IMR-90 (cell line): ENCODE data around the gene MYH10. TPM values are rescaled to one million over a fixed set of nuclear protein-coding genes. Genes with fewer than 3 reads are reported as not detected.

ENCODE experiments used
- ATAC-seq: fragments of 200-7000 bp; cut with Tn5 transposase; 2 replicates; pipeline ENCODE4 v1.9.1; 2020; ENCODE audit warnings: low read depth, mild to moderate bottlenecking, moderate library complexity
- BruUV-seq: library from RNA; stranded (reverse); fragments of 400-500 nt; replicated peaks from 2 replicates; lab custom pipeline; 2021; lab: Mats Ljungman, UMichigan
- CTCF ChIA-PET: fragments of 300-600 bp; formaldehyde crosslinking; extraction: SDS; loops from one replicate; lab custom pipeline; 2021; ENCODE audit warnings: antibody characterized with exemption; lab: Yijun Ruan, JAX
- POLR2A ChIA-PET: fragments of 300-600 bp; sonication (Branson Sonifier 250); formaldehyde crosslinking; loops from one replicate; lab custom pipeline; 2022; ENCODE audit warnings: antibody characterized with exemption; ENCODE audit not compliant: unreplicated experiment; lab: Charles Lee
- DNase-seq: peaks from one replicate; pipeline ENCODE4 v3.0.0; 2013
- H2AFZ ChIP-seq: replicated peaks from 2 replicates; pipeline ENCODE3; 2013; ENCODE audit warnings: low read length, mild to moderate bottlenecking; ENCODE audit not compliant: poor library complexity
- H2AK5ac ChIP-seq: 2 replicates; pipeline ENCODE4 v1.6.1; 2013; ENCODE audit warnings: low read depth, low read length, inconsistent platforms
- H2AK9ac ChIP-seq: replicated peaks from 2 replicates; pipeline ENCODE3; 2013; ENCODE audit warnings: mild to moderate bottlenecking, low read depth, low read length, moderate library complexity; ENCODE audit not compliant: poor library complexity
- H2BK120ac ChIP-seq: 2 replicates; pipeline ENCODE4 v1.6.1; 2013; ENCODE audit warnings: low read depth, low read length, inconsistent platforms
- H2BK15ac ChIP-seq: 3 replicates; pipeline ENCODE4 v1.6.1; 2013; ENCODE audit warnings: low read depth, low read length, inconsistent platforms
- H2BK20ac ChIP-seq: 2 replicates; pipeline ENCODE4 v1.6.1; 2013; ENCODE audit warnings: low read depth, mild to moderate bottlenecking, inconsistent platforms, low read length, moderate library complexity
- H2BK5ac ChIP-seq: 2 replicates; pipeline ENCODE4 v1.6.1; 2013; ENCODE audit warnings: mild to moderate bottlenecking, low read depth, low read length, inconsistent platforms; ENCODE audit not compliant: poor library complexity, severe bottlenecking
- H3K14ac ChIP-seq: replicated peaks from 2 replicates; pipeline ENCODE4 v1.6.1; 2013; ENCODE audit warnings: low read depth, low read length, inconsistent platforms
- H3K18ac ChIP-seq: 2 replicates; pipeline ENCODE4 v1.6.1; 2013; ENCODE audit warnings: low read depth, low read length, control low read depth
- H3K23ac ChIP-seq: 2 replicates; pipeline ENCODE4 v1.6.1; 2013; ENCODE audit warnings: low read depth, low read length, inconsistent platforms
- H3K27ac ChIP-seq: 2 replicates; pipeline ENCODE4 v1.5.1; 2013; ENCODE audit warnings: mild to moderate bottlenecking, control low read depth, low read length; ENCODE audit not compliant: insufficient read depth
- H3K27me3 ChIP-seq: 2 replicates; pipeline ENCODE4 v1.6.1; 2013; ENCODE audit warnings: low read length; ENCODE audit not compliant: control insufficient read depth, insufficient read depth
- H3K36me3 ChIP-seq: 2 replicates; pipeline ENCODE4 v1.6.1; 2013; ENCODE audit warnings: low read length, mixed read lengths; ENCODE audit not compliant: control insufficient read depth, insufficient read depth
- H3K4ac ChIP-seq: 2 replicates; pipeline ENCODE4 v1.6.1; 2013; ENCODE audit warnings: low read depth, low read length, inconsistent platforms
- H3K4me1 ChIP-seq: 2 replicates; pipeline ENCODE4 v1.6.1; 2013; ENCODE audit warnings: low read length, mixed read lengths; ENCODE audit not compliant: control insufficient read depth, insufficient read depth
- H3K4me2 ChIP-seq: 2 replicates; pipeline ENCODE4 v1.6.1; 2013; ENCODE audit warnings: low read depth, mild to moderate bottlenecking, control low read depth, low read length, moderate library complexity
- H3K4me3 ChIP-seq: 2 replicates; pipeline ENCODE4 v1.5.1; 2013; ENCODE audit warnings: low read depth, mild to moderate bottlenecking, control low read depth, low read length, moderate library complexity; ENCODE audit not compliant: insufficient read depth
- H3K56ac ChIP-seq: 2 replicates; pipeline ENCODE4 v1.6.1; 2013; ENCODE audit warnings: low read length, inconsistent platforms; ENCODE audit not compliant: insufficient read depth; ENCODE audit errors: extremely low read depth
- H3K79me1 ChIP-seq, 2 experiments: 2 replicates each; pipeline ENCODE4 v1.6.1; 2013; ENCODE audit warnings: low read length in 2 of 2, inconsistent platforms in 1 of 2, low read depth in 1 of 2
- H3K9ac ChIP-seq: 2 replicates; pipeline ENCODE4 v1.6.1; 2013; ENCODE audit warnings: low read depth, low read length, control low read depth
- H3K9me1 ChIP-seq: 2 replicates; pipeline ENCODE4 v1.6.1; 2013; ENCODE audit warnings: low read length, inconsistent platforms; ENCODE audit not compliant: insufficient read depth
- H3K9me3 ChIP-seq: 2 replicates; pipeline ENCODE4 v1.6.1; 2013; ENCODE audit warnings: low read length; ENCODE audit not compliant: control insufficient read depth, insufficient read depth
- H4K20me1 ChIP-seq: 2 replicates; pipeline ENCODE4 v1.6.1; 2013; ENCODE audit warnings: low read length, inconsistent platforms; ENCODE audit not compliant: insufficient read depth
- H4K5ac ChIP-seq: 2 replicates; pipeline ENCODE4 v1.6.1; 2013; ENCODE audit warnings: mild to moderate bottlenecking, low read depth, low read length, control low read depth
- H4K8ac ChIP-seq, 2 experiments: 2 replicates each; pipeline ENCODE4 v1.6.1; 2013; ENCODE audit warnings: low read depth in 2 of 2, low read length in 2 of 2, control low read depth in 1 of 2, inconsistent platforms in 1 of 2
- H4K91ac ChIP-seq: 2 replicates; pipeline ENCODE4 v1.6.1; 2013; ENCODE audit warnings: low read depth, low read length, inconsistent platforms; ENCODE audit not compliant: insufficient read depth
- BHLHE40 ChIP-seq: fragments of 150-350 bp; IDR thresholded peaks from 2 replicates; pipeline ENCODE4 v1.6.1; 2016; ENCODE audit warnings: mild to moderate bottlenecking, low read depth, low read length
- CEBPB ChIP-seq: IDR thresholded peaks from 2 replicates; pipeline ENCODE4 v1.6.1; 2012; ENCODE audit warnings: low read depth, low read length, improper control_type of control experiment
- CHD1 ChIP-seq: IDR thresholded peaks from 2 replicates; pipeline ENCODE4 v1.6.1; 2012; ENCODE audit warnings: low read depth, low read length, improper control_type of control experiment
- FOS ChIP-seq: fragments of 150-350 bp; IDR thresholded peaks from 2 replicates; pipeline ENCODE4 v1.6.1; 2016; ENCODE audit warnings: low read depth, low read length
- MAFK ChIP-seq: IDR thresholded peaks from 2 replicates; pipeline ENCODE4 v1.6.1; 2012; ENCODE audit warnings: low read depth, low read length, improper control_type of control experiment
- MAZ ChIP-seq: IDR thresholded peaks from 2 replicates; pipeline ENCODE4 v1.6.1; 2012; ENCODE audit warnings: low read depth, mild to moderate bottlenecking, low read length, improper control_type of control experiment, moderate library complexity, borderline replicate concordance
- MXI1 ChIP-seq: IDR thresholded peaks from 2 replicates; pipeline ENCODE4 v1.6.1; 2012; ENCODE audit warnings: low read depth, mild to moderate bottlenecking, low read length, moderate library complexity, borderline replicate concordance
- NFE2L2 ChIP-seq: fragments of 150-350 bp; IDR thresholded peaks from 2 replicates; pipeline ENCODE4 v1.6.1; 2016; ENCODE audit warnings: low read depth, mild to moderate bottlenecking, low read length
- POLR2A ChIP-seq: IDR thresholded peaks from 2 replicates; pipeline ENCODE4 v1.6.1; 2012; ENCODE audit warnings: mild to moderate bottlenecking, low read depth, low read length
- RAD21 ChIP-seq: IDR thresholded peaks from 2 replicates; pipeline ENCODE4 v1.6.1; 2012; ENCODE audit warnings: low read length, improper control_type of control experiment
- RCOR1 ChIP-seq: IDR thresholded peaks from 2 replicates; pipeline ENCODE4 v1.6.1; 2012; ENCODE audit warnings: mild to moderate bottlenecking, low read length, improper control_type of control experiment; ENCODE audit not compliant: insufficient replicate concordance
- RFX5 ChIP-seq: IDR thresholded peaks from 2 replicates; pipeline ENCODE4 v1.8.0; 2012; ENCODE audit warnings: low read depth, mild to moderate bottlenecking, low read length, moderate library complexity
- SMC3 ChIP-seq: fragments of 150-350 bp; IDR thresholded peaks from 2 replicates; pipeline ENCODE4 v1.6.1; 2016; ENCODE audit warnings: low read depth, mild to moderate bottlenecking, antibody characterized with exemption, low read length, moderate library complexity
- WGBS, 2 experiments: methylation state at CpG; one replicate each; pipeline versions ENCODE4 v1.1.5 to v1.1.7; 2013; ENCODE audit warnings: missing lambda C conversion rate in 2 of 2; ENCODE audit not compliant: insufficient read length in 1 of 2; ENCODE audit errors: extremely low coverage in 2 of 2; 5-methylcytosine and 5-hydroxymethylcytosine counted together
- dilution Hi-C: fragments of 300-500 bp; cut with HindIII; formaldehyde crosslinking; loops from one replicate; pipeline ENCODE4 v1.14.3; 2018; ENCODE audit warnings: low sequenced_read_pairs; ENCODE audit not compliant: unreplicated experiment
- in situ Hi-C: fragments of 300-500 bp; cut with MboI; formaldehyde crosslinking; loops from 3 replicates; pipeline ENCODE4 v1.14.3; 2019; ENCODE audit warnings: low sequenced_read_pairs, inconsistent platforms, mixed read lengths
- intact Hi-C: fragments of 100-400 bp; cut with micrococcal nuclease; formaldehyde crosslinking; loops from 2 replicates; pipeline ENCODE4 v1.10.0; 2022
- polyA plus RNA-seq, 3 experiments: library from polyadenylated mRNA; depleted of rRNA; stranded (reverse); fragments of >200 nt; gene quantifications; 2 replicates each; pipeline ENCODE4 v1.2.3, GENCODE V29; 2012; ENCODE audit warnings: low replicate concordance in 1 of 3
- total RNA-seq: library from RNA; depleted of rRNA; stranded (reverse); fragments of >200 nt; gene quantifications from 2 replicates; pipeline ENCODE4 v1.2.3, GENCODE V29; 2012
- TF ChIP-seq, protein P1 (sequence below): fragments of 150-350 bp; IDR thresholded peaks from 2 replicates; pipeline ENCODE4 v1.6.1; 2016; ENCODE audit warnings: low read depth, mild to moderate bottlenecking, low read length, moderate library complexity, borderline replicate concordance
- TF ChIP-seq, protein P2 (sequence below): conservative IDR thresholded peaks from 2 replicates; pipeline ENCODE4 v1.5.1; 2012; ENCODE audit warnings: mild to moderate bottlenecking, low read depth, low read length, improper control_type of control experiment
- TF ChIP-seq, protein P3 (sequence below): fragments of 150-350 bp; IDR thresholded peaks from 2 replicates; pipeline ENCODE4 v1.6.1; 2017; ENCODE audit warnings: mild to moderate bottlenecking, antibody characterized with exemption, low read length, low read depth

Gene MYH10
- total and polyA plus RNA-seq, 2 of the 4 experiments (the other 2 are of a cell fraction) = 71.2 to 95.2 TPM

DNA sequence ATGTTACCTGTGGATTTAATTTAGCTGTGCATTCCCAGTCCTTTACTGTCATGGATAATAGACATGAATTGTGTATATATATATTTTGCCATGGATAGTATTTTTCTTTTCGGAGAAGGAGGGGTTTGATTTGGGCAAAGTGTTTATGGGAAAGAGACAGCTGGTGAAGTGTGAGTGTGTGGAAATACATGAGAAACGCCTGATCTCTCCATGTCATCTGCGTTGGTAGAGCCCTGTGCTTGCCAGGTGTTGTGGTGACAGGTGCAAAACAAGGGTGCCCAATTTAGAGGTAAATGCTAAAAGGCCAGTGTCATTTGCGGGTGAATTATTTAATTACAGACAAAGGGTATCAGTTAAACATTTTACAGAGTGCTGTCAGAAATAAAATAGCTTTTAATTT lies 171.4 kb downstream of the MYH10 start:
- Histone ChIP-seq H3K9me3 (no peaks in the 10 kb centered on the region), H4K8ac (no peak overlapping the region), H3K9ac (no peak overlapping the region), H2AFZ (no peak overlapping the region), H3K27me3 (no peaks in the 10 kb centered on the region), H2AK5ac (no peak overlapping the region), H2BK120ac (no peak overlapping the region), H2BK20ac (no peak overlapping the region), H3K79me1 (peaks cover 39 to 58% of the 10 kb centered on the region in 2 experiments), H3K23ac (no peak overlapping the region), H2AK9ac (no peak overlapping the region), H3K18ac (no peak overlapping the region), H3K4me1 (no peaks in the 10 kb centered on the region), H3K27ac (no peak overlapping the region), H4K5ac (no peak overlapping the region), H2BK5ac (no peak overlapping the region), H3K56ac (no peak overlapping the region), H4K20me1 (peaks cover 44% of the 10 kb centered on the region), H3K36me3 (peaks cover 59% of the 10 kb centered on the region), H2BK15ac (no peak overlapping the region), H3K14ac (no peak overlapping the region), H4K91ac (no peak overlapping the region), H3K4me3 (no peak overlapping the region), H3K9me1 (no peaks in the 10 kb centered on the region; the same call in 1 of the 2 replicates), H3K4ac (no peak overlapping the region), H3K4me2 (no peak overlapping the region)
- intact Hi-C loops = no loop called here
- no TSS peak for BruUV-seq
- dilution Hi-C loops = no loop called here
- 71% methylated on average over 2 of the region's 4 CpGs; no CpG with 5 or more reads in 1 of the 2 experiments for WGBS, 2 experiments
- ATAC-seq = no peak
- TF ChIP-seq CHD1 = no peak
- no peak for TF ChIP-seq NFE2L2
- no peak for TF ChIP-seq MXI1
- TF ChIP-seq, protein P1, sequence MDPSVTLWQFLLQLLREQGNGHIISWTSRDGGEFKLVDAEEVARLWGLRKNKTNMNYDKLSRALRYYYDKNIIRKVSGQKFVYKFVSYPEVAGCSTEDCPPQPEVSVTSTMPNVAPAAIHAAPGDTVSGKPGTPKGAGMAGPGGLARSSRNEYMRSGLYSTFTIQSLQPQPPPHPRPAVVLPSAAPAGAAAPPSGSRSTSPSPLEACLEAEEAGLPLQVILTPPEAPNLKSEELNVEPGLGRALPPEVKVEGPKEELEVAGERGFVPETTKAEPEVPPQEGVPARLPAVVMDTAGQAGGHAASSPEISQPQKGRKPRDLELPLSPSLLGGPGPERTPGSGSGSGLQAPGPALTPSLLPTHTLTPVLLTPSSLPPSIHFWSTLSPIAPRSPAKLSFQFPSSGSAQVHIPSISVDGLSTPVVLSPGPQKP = no peak
- TF ChIP-seq POLR2A = no peak
- no peak for TF ChIP-seq MAFK
- TF ChIP-seq, protein P2, sequence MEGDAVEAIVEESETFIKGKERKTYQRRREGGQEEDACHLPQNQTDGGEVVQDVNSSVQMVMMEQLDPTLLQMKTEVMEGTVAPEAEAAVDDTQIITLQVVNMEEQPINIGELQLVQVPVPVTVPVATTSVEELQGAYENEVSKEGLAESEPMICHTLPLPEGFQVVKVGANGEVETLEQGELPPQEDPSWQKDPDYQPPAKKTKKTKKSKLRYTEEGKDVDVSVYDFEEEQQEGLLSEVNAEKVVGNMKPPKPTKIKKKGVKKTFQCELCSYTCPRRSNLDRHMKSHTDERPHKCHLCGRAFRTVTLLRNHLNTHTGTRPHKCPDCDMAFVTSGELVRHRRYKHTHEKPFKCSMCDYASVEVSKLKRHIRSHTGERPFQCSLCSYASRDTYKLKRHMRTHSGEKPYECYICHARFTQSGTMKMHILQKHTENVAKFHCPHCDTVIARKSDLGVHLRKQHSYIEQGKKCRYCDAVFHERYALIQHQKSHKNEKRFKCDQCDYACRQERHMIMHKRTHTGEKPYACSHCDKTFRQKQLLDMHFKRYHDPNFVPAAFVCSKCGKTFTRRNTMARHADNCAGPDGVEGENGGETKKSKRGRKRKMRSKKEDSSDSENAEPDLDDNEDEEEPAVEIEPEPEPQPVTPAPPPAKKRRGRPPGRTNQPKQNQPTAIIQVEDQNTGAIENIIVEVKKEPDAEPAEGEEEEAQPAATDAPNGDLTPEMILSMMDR = no peak
- no peak for TF ChIP-seq RFX5
- TF ChIP-seq MAZ = no peak
- no peak for TF ChIP-seq RCOR1
- TF ChIP-seq SMC3 = no peak
- TF ChIP-seq FOS = no peak
- no peak for TF ChIP-seq BHLHE40
- TF ChIP-seq RAD21 = no peak
- no peak for TF ChIP-seq CEBPB
- TF ChIP-seq, protein P3, sequence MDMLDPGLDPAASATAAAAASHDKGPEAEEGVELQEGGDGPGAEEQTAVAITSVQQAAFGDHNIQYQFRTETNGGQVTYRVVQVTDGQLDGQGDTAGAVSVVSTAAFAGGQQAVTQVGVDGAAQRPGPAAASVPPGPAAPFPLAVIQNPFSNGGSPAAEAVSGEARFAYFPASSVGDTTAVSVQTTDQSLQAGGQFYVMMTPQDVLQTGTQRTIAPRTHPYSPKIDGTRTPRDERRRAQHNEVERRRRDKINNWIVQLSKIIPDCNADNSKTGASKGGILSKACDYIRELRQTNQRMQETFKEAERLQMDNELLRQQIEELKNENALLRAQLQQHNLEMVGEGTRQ = no peak
- CTCF ChIA-PET = no interaction called here
- POLR2A ChIA-PET = no interaction called here
- no peak for DNase-seq
- in situ Hi-C loops = no loop called here
